Measurements from ENCODE around the gene TRPV5. TPM values are rescaled to one million over a fixed set of nuclear protein-coding genes. Genes with fewer than 3 reads are reported as not detected.

The TRPV5 gene
- total and polyA plus RNA-seq, 2 donors (not counting 3 experiments of a cell fraction or from before 2014, with no cell fraction given) = not detected

- no peak overlapping the region for H2AFZ ChIP-seq (ENCODE audit: low read depth, low read length)
- H3K36me3 ChIP-seq (ENCODE audit: control insufficient read depth in 2 of 2, extremely low read depth in 1 of 2, insufficient read depth in 2 of 2, low read length in 2 of 2) = no peaks in the 10 kb centered on the region
- no peaks in the 10 kb centered on the region for H3K79me2 ChIP-seq (ENCODE audit: control insufficient read depth, insufficient read depth, low read length)
- POLR2A ChIA-PET = no interaction called here
- no peaks in the 10 kb centered on the region for H4K20me1 ChIP-seq (replicated peaks; ENCODE audit: control insufficient read depth, extremely low read depth, insufficient read depth, low read length)
- no peak for TF ChIP-seq MAX (IDR thresholded peaks at IDR 0.05; ENCODE audit: insufficient read depth, insufficient read length)
- no peak for TF ChIP-seq POLR2A (IDR thresholded peaks at IDR 0.05; ENCODE audit: low read depth, low read length)
- no peak for TF ChIP-seq JUN (IDR thresholded peaks at IDR 0.05; ENCODE audit: borderline replicate concordance, insufficient read depth, insufficient read length, low read depth)
- TF ChIP-seq CTCF (IDR thresholded peaks at IDR 0.05; ENCODE audit: extremely low read depth in 1 of 2, insufficient read depth in 1 of 2, low read depth in 1 of 2, low read length in 2 of 2) = no peak
- no peak for TF ChIP-seq GATA2 (IDR thresholded peaks at IDR 0.05; ENCODE audit: insufficient read depth, insufficient read length, low read depth, low read length)
- no peak for TF ChIP-seq EZH2 (IDR thresholded peaks at IDR 0.05; ENCODE audit: borderline replicate concordance, low read depth, low read length, severe bottlenecking)
- no peak for TF ChIP-seq MYC (IDR thresholded peaks at IDR 0.05; ENCODE audit: low read depth, low read length)
- TF ChIP-seq POLR2AphosphoS5 (IDR thresholded peaks at IDR 0.05; ENCODE audit: insufficient read depth, low read depth, low read length) = no peak
- TF ChIP-seq FOS (IDR thresholded peaks at IDR 0.05; ENCODE audit: borderline replicate concordance, insufficient read depth, low read length) = no peak
- CTCF ChIA-PET = interaction anchor here (1.2 kb wide), 1 partner anchor 19 kb away, joined by 4 read pairs; no protein-coding TSS in a partner anchor
- H3K27me3 ChIP-seq (ENCODE audit: control insufficient read depth in 2 of 2, insufficient read depth in 2 of 2, low read length in 2 of 2) = no peaks in the 10 kb centered on the region
- H3K9me3 ChIP-seq (replicated peaks; ENCODE audit: control insufficient read depth, insufficient read depth, low read length) = no peaks in the 10 kb centered on the region
- FAIRE-seq (no peak), DNase-seq (ENCODE audit: low read depth, low spot score) (no peak)
- no peaks in the 10 kb centered on the region for H3K4me1 ChIP-seq (ENCODE audit: control insufficient read depth, extremely low read depth, insufficient read depth, low read length)
- no TSS peak for BruUV-seq (replicated peaks)
- intact Hi-C loops (cut with micrococcal nuclease) = no loop called here
- H3K9me1 ChIP-seq (replicated peaks; ENCODE audit: control insufficient read depth, extremely low read depth, insufficient read depth, low read length) = no peaks in the 10 kb centered on the region
- dilution Hi-C loops (cut with MboI; ENCODE audit: extremely low pct_ligation_motif_present, low sequenced_read_pairs) = no loop called here
- no peak overlapping the region for H3K4me3 ChIP-seq (replicated peaks in 1 of 3; ENCODE audit: insufficient read depth in 1 of 3, low read depth in 1 of 3, low read length in 3 of 3)
- no peak overlapping the region for H3K27ac ChIP-seq (ENCODE audit: insufficient read depth, low read depth, low read length)
- H3K4me2 ChIP-seq (ENCODE audit: insufficient read depth, low read length) = no peak overlapping the region
- no peak overlapping the region for H3K9ac ChIP-seq (replicated peaks; ENCODE audit: extremely low read depth, insufficient read depth, low read length)
These were observed 71.2 kb downstream of the TRPV5 start for GRCh38 chr7:142862351-142862750.
